CD4-positive, alpha-beta T cell treated with Interleukin-1 beta for 1 hour (primary cell): ENCODE data around the gene ARHGEF28.

Experiments used
- DNase-seq, 2 donors: peaks; one replicate each; pipeline ENCODE4 v3.0.0-alpha.2; 2020 to 2022

ARHGEF28 gene

GRCh38 chr5:73623901-73624404 lies 2.0 kb upstream of the ARHGEF28 start:
- no peak for DNase-seq

GRCh38 chr5:73624888-73625287 lies 1.1 kb upstream of the ARHGEF28 start:
- DNase-seq, result no peak

- DNase-seq, result no peak
Observed at GRCh38 chr5:73625372-73625943, 538 bp upstream of the ARHGEF28 start.

- no peak for DNase-seq
Observed at GRCh38 chr5:73626814-73627313, 868 bp downstream of the ARHGEF28 start.

- DNase-seq, result no peak
Observed at GRCh38 chr5:73629456-73629855, 3.5 kb downstream of the ARHGEF28 start.

- DNase-seq, result no peak
Observed at GRCh38 chr5:73630765-73631164, 4.8 kb downstream of the ARHGEF28 start.

- DNase-seq, result no peak
Observed at GRCh38 chr5:73631500-73631899, 5.5 kb downstream of the ARHGEF28 start.

- DNase-seq, result no peak
Observed at GRCh38 chr5:73633060-73633459, 7.1 kb downstream of the ARHGEF28 start.

GRCh38 chr5:73636408-73636807 lies 10.4 kb downstream of the ARHGEF28 start:
- DNase-seq, result no peak

GRCh38 chr5:73637565-73637964 lies 11.6 kb downstream of the ARHGEF28 start:
- DNase-seq, result no peak

GRCh38 chr5:73638344-73639095 lies 12.5 kb downstream of the ARHGEF28 start:
- no peak for DNase-seq

GRCh38 chr5:73640861-73641320 lies 14.9 kb downstream of the ARHGEF28 start:
- no peak for DNase-seq

- no peak for DNase-seq
Observed at GRCh38 chr5:73641811-73642210, 15.8 kb downstream of the ARHGEF28 start.

- no peak for DNase-seq
Observed at GRCh38 chr5:73642344-73642743, 16.3 kb downstream of the ARHGEF28 start.

- no peak for DNase-seq
Observed at GRCh38 chr5:73644385-73644963, 18.5 kb downstream of the ARHGEF28 start.

- DNase-seq, result no peak
Observed at GRCh38 chr5:73647721-73648120, 21.7 kb downstream of the ARHGEF28 start.

GRCh38 chr5:73648515-73648914 lies 22.5 kb downstream of the ARHGEF28 start:
- no peak for DNase-seq

GRCh38 chr5:73649926-73650325 lies 23.9 kb downstream of the ARHGEF28 start:
- no peak for DNase-seq

GRCh38 chr5:73652391-73652790 lies 26.4 kb downstream of the ARHGEF28 start:
- no peak for DNase-seq

- DNase-seq, result no peak
Observed at GRCh38 chr5:73654171-73654811, 28.3 kb downstream of the ARHGEF28 start.

- DNase-seq, result no peak
Observed at GRCh38 chr5:73654819-73655318, 28.9 kb downstream of the ARHGEF28 start.

- no peak for DNase-seq
Observed at GRCh38 chr5:73655521-73656160, 29.6 kb downstream of the ARHGEF28 start.

GRCh38 chr5:73661753-73662152 lies 35.8 kb downstream of the ARHGEF28 start:
- no peak for DNase-seq
